HS-27A (cell line): ENCODE results near the gene ERN2.
"Not testable (repeated sequence)": the region's sequence is repeated elsewhere in the genome, so short reads cannot be mapped to it uniquely, and the experiment has no call there.

Experiments used
- DNase-seq: peaks from one replicate; pipeline ENCODE4 v3.0.0-alpha.2; 2012; ENCODE audit warnings: low read depth, missing footprints

ERN2 gene

DNA sequence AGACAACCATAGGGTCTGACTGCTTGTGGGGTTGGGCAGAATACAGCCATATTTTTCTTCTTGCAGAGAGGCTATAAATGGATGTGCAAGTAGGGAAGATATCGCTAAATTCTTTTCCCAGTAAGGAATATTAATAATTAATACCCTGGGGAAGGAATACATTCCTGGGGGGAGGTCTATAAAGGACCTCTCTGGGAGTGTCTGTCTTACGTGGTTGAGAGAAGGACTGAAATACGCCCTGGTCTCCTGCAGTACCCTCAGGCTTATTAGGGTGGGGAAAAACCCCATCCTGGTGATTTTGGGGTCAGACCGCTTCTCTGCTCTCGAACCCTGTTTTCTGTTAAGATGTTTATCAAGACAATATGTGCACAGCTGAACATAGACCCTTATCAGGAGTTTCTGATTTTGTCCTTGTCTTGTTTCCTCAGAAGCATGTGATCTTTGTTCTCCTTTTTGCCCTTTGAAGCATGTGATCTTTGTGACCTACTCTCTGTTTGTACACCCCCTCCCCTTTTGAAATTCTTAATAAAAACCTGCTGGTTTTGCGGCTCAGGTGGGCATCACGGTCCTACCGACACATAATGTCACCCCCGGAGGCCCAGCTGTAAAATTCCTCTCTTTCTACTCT, 9.7 kb upstream of the ERN2 start:
- not testable (repeated sequence) for DNase-seq

DNA sequence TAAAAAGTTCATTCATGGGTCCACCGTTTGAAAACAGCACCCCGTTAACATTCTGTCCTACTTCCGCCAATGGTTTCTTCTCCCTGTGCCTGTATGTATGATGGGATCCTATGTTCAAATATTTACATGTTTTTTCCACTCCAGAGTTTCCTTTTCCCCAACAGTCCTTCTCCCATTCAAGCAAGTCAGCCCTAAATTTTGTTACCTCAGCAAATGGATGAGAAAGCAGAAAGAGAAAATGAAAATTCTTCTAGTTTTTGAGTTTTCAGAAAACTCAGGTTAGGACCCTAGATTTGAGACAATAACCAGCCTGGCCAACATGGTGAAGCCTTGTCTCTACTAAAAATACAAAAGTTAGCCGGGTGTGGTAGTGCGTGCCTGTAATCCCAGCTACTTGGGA, 3.5 kb upstream of the ERN2 start:
- no peak for DNase-seq

DNA sequence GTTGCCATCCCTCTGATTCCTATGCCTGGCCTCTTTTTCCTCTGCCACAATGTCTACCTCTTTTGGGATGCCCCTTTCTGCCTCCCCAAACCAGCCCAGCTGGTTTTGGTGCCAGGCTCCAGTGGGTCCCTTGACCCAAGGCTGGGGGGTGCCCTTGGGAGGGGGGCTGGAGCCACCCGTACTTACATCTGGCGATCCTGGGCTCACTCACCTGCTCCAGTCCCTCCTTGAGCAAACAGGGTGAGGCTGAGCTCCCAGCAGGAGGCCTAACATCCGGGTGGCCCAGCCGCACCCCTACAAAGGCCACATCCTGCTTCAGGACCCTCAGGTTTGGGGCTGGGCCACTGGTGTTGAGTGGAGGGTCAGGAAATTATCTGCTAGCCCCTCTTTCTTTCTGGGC, 1.2 kb downstream of the ERN2 start:
- DNase-seq = no peak

DNA sequence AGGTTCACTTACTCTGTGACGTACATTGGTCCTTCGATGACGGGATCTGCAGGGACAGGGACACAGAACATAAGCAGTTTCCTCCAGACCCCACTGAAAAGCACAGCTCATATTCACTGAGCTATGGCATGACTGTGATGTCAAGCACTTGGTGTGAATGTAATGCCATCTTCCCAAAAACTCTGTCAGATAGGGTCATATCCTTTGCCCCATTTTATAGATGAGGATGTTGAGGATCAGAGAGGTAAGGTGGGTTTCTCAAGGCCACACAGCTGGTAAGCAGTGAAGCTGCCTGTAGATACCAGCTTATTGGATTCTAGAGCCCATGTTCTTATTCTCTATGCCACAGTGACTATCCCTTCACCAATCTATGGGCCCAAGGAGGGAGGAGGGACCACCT, 2.5 kb downstream of the ERN2 start:
- no peak for DNase-seq

DNA sequence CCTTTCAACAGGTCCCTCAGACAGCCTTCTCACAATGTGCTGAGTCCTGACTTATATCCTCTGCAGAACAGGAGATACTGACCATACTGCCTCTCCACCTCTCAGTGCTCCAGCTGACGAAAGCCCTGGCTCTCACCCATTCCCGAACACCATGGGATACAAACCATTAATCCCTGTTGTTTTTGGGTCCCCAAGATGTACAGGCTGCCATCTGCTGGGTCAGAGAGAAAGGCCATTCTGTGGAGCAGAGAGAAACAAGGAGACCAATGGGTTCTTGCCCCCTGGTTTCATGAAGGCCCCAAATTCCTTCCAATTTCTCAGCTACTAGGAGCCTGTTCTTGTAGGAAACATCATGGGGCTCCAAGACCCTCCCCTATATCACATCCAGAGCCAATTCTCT, 3.0 kb downstream of the ERN2 start:
- DNase-seq = no peak

DNA sequence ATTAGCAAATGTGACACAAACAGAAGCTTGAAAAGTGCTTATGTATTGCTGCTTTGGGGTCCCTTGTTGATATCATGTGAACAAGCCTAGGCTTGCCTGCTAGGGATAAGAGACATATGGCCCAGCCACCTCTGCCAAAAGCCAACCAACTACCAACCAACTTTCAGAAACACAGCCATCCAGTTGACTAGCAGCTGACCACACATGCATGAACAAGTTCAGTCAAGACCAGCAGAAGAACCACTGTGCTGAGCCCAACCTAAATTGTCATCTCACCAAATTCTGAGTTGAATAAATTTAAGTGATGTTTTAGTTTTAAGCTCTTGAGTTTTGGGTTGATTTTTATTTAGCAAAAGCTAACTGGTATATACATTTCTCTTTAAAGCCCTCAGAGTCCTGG, 3.5 kb downstream of the ERN2 start:
- DNase-seq = no peak

DNA sequence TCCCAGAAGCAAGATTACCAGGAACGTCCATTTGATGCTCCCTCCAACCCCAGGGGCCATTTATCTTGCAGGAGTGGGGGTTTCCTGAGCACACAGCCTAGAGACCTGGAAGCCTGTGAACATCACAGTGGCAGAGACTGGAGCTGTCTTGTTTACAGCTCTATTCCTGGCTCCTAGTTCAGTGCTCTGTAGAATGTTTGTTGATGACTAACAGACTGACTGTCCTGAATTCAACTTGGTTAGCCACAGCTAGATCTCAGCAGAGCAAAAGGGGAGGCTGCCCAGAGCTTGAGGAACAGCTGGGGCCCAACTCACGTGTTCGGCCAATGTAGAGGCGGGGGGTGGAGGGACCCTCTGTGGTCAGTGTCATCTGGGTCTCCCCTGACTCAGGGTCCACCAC, 6.6 kb downstream of the ERN2 start:
- DNase-seq = no peak

DNA sequence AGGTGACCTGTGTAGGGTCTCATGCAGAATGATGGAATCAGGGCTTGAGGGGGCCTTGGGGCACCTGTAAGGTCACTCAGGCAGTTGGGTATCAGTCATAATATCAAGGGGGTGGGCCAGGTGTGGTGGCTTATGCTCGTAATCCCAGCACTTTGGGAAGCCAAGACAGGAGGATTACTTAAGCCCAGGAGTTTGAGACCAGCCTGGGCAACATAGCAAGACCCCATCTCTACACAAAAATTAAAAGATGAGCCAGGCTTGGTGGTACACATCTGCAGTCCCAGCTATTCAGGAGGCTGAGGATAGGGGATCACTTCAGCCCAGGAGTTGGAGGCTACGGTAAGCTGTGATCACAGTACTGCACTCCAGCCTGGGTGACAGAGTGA, 7.5 kb downstream of the ERN2 start:
- no peak for DNase-seq

DNA sequence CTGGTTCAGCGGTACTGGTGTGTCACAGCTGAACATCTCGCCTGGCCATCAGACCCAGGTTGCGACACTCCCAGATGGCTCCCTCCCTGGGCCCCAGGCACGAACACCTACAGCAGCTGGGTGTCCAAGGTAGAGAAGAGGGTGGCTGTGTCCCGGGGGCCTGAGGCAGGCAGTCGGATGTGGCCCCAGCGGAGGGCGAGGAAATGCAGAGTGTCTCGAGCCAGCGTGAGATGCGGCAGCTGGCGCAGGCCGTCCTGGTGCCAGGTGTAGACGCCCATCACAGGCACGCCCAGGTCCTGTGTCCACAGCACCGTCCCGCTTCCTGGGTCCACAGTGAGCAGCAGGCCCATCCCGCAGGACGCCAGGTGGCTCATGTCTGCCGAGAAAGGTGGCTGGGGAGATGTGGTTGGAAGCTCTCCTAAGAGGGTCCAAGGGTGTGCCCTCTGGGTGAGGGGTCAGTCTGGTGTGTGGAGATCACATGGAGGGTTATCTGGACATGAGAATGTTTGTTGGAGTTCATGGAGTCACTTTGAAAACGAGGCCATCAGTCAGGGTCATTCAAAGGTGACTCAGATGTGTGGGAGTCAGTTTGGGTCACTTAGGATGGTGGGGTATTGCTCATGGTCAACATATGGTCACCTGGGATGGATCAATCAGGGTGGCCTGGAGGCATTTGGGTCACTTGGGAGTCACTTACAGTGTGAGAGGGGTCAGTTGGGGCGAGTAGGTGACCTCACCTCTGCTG, 8.1 kb downstream of the ERN2 start:
- DNase-seq = no peak

DNA sequence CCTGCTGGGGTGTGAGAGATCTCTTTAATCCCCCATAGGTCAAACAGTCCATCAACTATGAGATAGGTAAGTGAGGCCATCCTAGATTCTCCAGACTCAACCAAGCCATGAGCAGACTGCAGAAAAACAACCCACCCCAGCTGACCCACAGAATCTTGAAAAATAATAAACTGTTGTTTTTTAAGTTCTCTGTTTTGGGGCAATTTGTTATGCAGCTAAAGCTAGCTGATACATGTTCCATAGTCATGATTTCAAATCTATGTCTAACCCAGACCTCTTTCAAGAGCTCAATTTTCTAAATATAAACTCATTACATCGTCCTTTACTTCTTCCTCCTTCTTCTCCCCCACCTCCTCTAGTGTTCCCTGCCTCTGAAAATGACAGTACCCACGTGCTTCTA, 10.1 kb downstream of the ERN2 start:
- no peak for DNase-seq

DNA sequence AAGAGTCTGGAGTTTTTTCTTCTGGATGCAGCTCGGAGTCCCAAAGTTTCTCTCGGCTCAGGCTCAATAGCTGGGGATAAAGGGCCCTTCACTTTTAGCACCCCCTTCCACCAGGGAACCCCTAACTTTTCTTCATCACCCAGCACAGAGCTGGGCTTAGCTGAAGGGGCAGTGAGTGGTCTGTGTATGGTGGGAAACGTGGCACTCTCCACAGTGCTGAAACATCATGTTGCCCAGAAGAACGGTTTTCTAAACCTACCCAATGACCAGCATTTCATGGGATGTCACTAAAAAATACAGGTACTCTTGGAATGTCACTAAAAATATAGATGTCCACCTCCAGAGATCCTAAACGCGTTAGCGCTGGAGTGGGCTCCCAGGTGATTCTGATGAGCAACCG, 12.0 kb downstream of the ERN2 start:
- no peak for DNase-seq

DNA sequence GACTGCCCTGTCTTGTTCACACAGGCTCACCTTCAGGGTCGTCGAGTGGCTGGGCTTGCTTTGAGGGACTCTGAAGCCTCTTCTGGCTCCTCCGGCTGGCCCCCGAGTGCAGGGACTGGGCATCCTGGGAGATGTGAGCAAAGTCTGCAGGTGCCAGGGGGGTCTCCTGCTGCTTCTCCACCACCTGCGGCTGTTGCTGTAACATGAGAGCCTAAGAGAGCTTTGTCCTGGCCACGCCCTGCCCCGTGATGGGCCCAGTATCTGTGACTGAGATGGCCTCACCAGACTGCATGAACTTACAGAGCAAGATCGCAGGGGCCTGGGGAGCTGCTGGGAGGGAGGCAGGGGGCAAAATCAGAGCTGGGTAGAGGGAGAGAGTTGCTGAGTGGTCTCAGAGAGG, 12.5 kb downstream of the ERN2 start:
- DNase-seq = no peak

DNA sequence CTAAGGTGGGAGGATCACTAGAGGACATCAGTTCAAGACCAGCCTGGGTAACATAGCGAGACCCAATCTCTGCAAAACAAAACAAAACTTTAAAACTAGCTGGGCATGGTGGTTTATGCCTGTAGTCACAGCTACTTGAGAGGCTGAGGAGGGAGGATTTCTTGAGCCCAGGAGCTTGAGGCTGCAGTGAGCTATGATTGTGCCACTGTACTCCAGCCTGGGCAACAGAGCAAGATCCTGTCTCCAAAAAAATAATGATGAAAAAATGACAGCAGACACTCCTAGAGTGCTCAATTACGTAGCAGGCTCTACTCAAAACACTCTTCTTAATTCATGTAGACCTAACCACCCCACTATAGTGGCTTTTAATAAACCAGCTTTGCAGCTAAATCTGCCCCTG, 12.9 kb downstream of the ERN2 start:
- DNase-seq = no peak

DNA sequence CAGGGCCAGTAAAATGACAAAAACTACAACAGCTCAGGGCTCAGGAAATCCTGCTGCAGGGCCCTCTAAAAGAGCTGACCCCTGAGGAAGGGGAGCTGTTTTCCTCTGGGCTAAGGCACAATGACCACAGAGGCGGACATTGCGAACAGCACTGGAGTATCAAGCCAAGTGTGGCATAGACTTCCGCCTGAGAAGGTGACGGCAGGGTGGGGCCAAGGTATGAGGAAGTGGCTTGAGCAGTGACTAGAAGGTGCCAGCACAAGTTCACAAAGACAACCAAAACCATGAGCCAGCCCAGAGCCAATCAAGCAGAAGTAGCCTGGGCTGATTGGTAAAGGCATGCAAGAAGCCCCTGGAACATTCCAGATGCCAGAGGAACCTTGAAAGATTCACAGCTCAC, 13.9 kb downstream of the ERN2 start:
- DNase-seq = no peak

DNA sequence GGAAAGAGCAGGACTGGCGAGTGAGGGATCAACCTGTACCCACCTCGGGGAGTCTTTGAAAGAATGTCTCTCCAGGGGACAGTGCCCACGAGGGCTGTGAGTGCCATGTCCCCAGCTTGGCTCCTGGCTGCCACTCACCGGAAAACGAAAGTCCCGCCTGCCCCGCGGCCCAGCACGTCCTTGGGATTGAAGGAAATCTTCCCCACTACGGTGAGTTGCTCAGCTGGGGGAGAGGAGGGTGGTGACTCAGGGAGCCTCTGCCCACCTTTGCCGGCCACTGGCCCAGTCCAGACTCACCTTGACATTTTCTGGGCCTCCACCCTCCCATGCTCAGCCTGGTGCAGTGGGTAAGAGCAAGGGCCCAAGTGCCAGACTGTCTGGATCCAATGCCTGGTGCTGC, 17.3 kb downstream of the ERN2 start:
- no peak for DNase-seq

DNA sequence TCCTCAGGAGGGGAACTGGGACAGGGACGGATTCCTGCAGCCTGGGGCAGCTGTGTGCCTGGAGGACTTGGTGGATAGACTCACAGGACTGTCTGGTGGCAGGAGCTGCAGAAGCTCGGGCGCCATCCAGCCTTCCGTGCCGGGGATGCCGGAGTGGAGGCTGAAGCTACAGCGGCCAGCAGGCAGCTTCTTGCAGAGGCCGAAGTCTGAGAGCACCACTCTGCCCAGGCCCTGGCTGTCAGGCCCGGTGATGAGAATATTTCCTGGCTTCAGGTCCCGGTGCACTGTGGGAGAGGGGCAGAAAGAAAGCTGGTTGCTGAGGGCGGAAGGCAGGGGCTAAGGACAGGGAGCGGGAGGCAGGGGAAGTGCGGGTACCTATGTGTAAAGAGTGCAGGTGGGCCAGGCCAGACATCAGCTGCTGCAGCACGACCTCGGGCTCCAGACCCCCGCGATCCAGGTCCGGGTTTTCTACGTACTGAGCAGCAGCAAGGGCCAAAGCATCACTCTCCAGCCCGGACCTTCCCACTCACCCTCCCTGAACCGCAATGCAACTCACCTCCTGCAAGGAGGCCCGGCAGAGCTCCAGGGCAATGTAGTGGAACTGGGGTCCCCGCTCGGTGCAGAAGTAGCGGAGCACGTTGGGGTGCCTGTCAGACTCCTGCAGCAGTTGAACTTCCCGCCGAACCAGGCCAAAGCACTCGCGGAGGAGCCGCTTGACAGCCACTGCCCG, 18.2 kb downstream of the ERN2 start:
- DNase-seq = no peak

DNA sequence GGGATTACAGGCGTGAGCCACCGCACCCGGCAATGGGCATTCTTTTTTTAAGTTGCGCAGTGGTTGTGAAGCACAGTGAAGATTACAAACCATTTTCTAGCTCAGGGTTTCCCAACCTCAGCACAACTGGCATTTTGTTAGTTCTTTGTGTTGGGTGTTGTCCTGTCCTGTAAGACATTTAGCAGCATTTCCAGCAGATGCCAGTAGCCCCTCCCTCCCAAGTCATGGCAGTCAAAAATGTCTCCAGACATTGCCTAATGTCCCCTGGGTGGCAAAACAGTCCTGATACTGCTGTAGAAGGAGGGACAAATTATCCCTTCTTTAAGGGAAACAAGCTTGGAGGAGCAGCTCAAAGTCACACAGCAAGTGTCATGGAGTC, 18.8 kb downstream of the ERN2 start:
- DNase-seq = no peak

DNA sequence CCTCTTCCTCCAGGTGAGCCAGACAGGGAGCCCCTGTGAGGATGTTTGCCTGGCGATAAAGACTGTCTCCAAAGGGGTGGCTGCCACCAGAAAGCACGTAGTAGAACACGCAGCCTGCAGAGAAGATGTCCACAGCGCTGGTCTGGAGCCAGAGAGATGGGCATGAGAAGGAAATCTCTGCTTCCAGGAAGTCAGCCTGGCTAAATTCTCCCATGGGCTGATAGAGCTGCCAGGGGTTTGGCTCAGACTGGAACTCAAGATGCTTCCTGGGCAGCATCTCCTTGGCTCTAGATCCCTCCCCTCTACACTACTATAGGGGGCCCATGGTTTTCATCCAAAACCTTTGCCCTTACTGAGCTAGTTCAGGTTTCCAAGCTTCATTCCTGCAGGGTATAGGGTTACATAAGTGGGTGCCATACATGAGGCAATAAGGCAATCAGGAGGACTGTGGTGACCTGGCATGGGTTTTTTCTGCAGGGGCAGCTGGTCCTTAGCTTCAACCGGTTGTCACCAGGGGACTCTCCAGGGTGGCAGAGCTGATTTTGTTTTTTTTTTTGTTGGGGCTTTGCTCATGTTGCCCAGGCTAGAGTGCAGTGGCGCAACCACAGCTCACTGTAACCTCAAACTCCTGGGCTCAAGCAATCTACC, 20.7 kb downstream of the ERN2 start:
- DNase-seq = no peak

DNA sequence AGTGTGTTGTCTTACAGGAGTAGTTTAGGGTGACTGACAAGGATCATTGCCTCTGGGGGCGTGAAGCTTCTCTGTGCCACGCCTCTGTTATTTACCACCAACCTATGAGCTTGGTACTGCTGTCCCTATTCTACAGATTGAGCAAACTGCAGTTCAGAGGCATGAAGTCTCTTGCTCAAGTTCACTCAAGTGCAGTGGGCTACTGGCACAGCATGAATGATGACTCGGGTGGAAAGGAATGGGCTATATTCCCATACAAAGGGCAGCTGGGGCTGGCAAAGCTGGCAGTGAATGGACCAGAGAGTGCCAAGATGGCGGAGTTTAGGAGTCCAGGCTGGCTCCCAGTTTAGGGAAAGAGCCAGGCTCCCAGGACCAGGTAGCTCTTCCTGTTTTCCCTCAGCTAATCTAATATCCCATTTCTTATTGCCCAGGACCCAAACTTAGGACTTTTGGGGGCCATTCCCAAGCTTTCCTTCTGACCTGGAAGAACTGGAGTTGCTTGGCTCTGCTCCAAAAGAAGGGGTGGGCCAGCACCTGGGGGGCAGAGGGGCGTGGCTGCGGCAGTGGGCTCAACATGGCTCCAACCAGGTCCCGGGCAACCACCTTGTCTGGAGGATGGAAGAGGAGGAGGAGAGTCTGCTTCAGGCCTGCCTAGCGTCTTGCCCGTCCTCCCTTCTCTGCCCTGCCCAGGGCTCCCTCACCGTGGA, 21.4 kb downstream of the ERN2 start:
- no peak for DNase-seq

DNA sequence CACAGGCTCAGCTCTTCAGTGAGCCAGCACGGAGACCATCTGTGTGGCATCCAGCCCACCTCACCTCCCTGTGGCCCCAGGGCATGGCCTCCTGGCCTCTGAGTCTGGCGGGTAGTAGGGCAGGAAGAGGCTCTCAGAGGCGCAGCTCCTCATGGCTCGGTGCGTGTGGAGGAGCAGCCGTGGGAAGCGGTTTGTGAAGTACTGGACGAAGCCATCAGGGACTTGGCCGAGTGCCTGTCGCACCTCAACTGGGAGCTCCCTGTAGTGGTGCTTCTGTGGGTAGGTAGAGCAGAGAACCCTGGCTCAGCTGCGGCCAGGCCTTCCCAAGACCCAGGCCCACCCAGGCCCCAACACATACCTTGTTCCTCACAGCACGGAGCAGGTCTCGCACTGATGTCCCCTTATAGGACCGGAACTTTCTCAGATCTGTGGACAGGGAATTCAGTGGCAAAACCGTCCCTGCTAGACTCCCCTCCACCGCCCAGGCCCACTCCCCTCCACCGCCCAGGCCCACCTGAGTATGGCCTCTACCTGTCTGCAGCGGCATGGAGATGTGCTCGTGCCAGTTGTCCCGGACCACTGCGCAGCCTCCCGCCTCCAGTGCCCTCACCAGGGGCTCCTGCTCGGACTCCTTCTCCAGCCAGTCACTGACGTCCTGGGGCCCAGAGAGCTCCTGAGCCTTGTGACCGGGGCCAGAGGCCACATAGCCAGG, 22.1 kb downstream of the ERN2 start:
- no peak for DNase-seq

DNA sequence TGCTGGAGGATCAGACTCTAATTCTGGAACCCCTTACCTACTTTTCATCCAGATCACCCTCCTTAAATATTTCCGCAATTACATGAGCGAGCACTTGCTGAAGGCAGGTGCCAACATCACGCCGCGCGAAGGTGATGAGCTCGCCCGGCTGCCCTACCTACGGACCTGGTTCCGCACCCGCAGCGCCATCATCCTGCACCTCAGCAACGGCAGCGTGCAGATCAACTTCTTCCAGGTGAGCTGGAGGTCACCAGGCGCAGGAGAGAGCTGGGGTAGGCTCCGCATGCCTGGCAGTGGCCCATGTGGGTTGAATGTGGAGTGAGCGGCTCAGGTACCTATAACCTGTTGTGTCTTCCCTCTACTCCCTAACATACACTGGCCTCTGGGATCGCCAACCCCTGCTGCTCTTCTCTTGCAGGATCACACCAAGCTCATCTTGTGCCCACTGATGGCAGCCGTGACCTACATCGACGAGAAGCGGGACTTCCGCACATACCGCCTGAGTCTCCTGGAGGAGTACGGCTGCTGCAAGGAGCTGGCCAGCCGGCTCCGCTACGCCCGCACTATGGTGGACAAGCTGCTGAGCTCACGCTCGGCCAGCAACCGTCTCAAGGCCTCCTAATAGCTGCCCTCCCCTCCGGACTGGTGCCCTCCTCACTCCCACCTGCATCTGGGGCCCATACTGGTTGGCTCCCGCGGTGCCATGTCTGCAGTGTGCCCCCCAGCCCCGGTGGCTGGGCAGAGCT, 23.4 kb downstream of the ERN2 start:
- no peak for DNase-seq
